NCI-H460 (cell line): Measurements from ENCODE around the gene PITRM1. TPM values are rescaled to one million over a fixed set of nuclear protein-coding genes. Genes with fewer than 3 reads are reported as not detected.

Experiments used
- total RNA-seq: library from RNA; depleted of rRNA; stranded (reverse); fragments of >200 nt; shearing (Covaris generic); gene quantifications from 2 replicates; pipeline ENCODE4 v1.2.3, GENCODE V29; 2014; rRNA removed

PITRM1 gene
- total RNA-seq, 1 experiment from 2014 or later, result 49.5 TPM

Other genes with a start within 250 kb of the PITRM1 start
- 168 and 190 TPM in 2 replicates for gene PFKP, start 105.2 kb downstream of the PITRM1 start, total RNA-seq